H1 (cell line): ENCODE measurements around the gene PCBP4. TPM values are rescaled to one million over a fixed set of nuclear protein-coding genes. Genes with fewer than 3 reads are reported as not detected.

Experiments
- CTCF ChIA-PET: fragments of 300-600 bp; sonication (Branson Sonifier 250); formaldehyde crosslinking; loops from one replicate; lab custom pipeline; 2021; ENCODE audit not compliant: partially characterized antibody; lab: Charles Lee
- POLR2A ChIA-PET: fragments of 300-600 bp; sonication (Branson Sonifier 250); formaldehyde crosslinking; loops from one replicate; lab custom pipeline; 2021; ENCODE audit warnings: inconsistent platforms; ENCODE audit not compliant: partially characterized antibody; lab: Charles Lee
- DNase-seq, 2 experiments: peaks; one replicate each; pipeline versions ENCODE4 v3.0.0 to v3.0.0-alpha.2; 2010 to 2022; ENCODE audit warnings: low spot score in 2 of 2, low read depth in 1 of 2, mixed read lengths in 1 of 2
- FAIRE-seq: peaks from 2 replicates; lab custom pipeline; 2011; peaks lifted over from hg19 to GRCh38; lab: Jason Lieb, UNC
- H2AFZ ChIP-seq: 2 replicates; pipeline ENCODE4 v1.8.1; 2012; ENCODE audit warnings: low read length, inconsistent platforms
- H2AK5ac ChIP-seq: 2 replicates; pipeline ENCODE4 v1.6.1; 2013; ENCODE audit warnings: low read depth, low read length
- H2BK120ac ChIP-seq: replicated peaks from 2 replicates; pipeline ENCODE3; 2013; ENCODE audit warnings: low read depth, low read length, inconsistent platforms
- H2BK12ac ChIP-seq: 2 replicates; pipeline ENCODE4 v1.6.1; 2013; ENCODE audit warnings: low read depth, low read length
- H2BK15ac ChIP-seq: 2 replicates; pipeline ENCODE4 v1.6.1; 2013; ENCODE audit warnings: low read length
- H2BK20ac ChIP-seq: 2 replicates; pipeline ENCODE4 v1.6.1; 2013; ENCODE audit warnings: low read length
- H2BK5ac ChIP-seq: 2 replicates; pipeline ENCODE4 v1.6.1; 2013; ENCODE audit warnings: low read depth, low read length
- H3K14ac ChIP-seq: 2 replicates; pipeline ENCODE4 v1.6.1; 2013; ENCODE audit warnings: inconsistent platforms; ENCODE audit not compliant: insufficient read length
- H3K18ac ChIP-seq: 2 replicates; pipeline ENCODE4 v1.6.1; 2013; ENCODE audit warnings: low read length; ENCODE audit errors: extremely low read depth
- H3K23ac ChIP-seq: 2 replicates; pipeline ENCODE4 v1.6.1; 2013; ENCODE audit warnings: inconsistent platforms; ENCODE audit not compliant: insufficient read length
- H3K23me2 ChIP-seq: 2 replicates; pipeline ENCODE4 v1.6.1; 2013; ENCODE audit warnings: low read depth, low read length
- H3K27ac ChIP-seq: 2 replicates; pipeline ENCODE4 v1.6.1; 2011; ENCODE audit warnings: low read depth, low read length, inconsistent platforms
- H3K27me3 ChIP-seq, 4 experiments: replicated peaks in 1 of 4; 1 replicate in 1 of 4; 2 replicates in 3 of 4; pipeline versions ENCODE4 v1.6.1 to v1.8.1; 2011 to 2013; ENCODE audit warnings: low read length in 3 of 4, mild to moderate bottlenecking in 3 of 4, inconsistent platforms in 2 of 4, mixed read lengths in 2 of 4, moderate library complexity in 1 of 4; ENCODE audit not compliant: control insufficient read depth in 3 of 4, insufficient read depth in 3 of 4; ENCODE audit errors: extremely low read depth in 1 of 4
- H3K36me3 ChIP-seq, 4 experiments: 2 replicates each; pipeline versions ENCODE4 v1.6.1 to v1.8.1; 2011 to 2013; ENCODE audit warnings: mild to moderate bottlenecking in 4 of 4, low read length in 3 of 4, moderate library complexity in 2 of 4, control low read depth in 1 of 4, inconsistent platforms in 1 of 4; ENCODE audit not compliant: insufficient read depth in 4 of 4, control insufficient read depth in 2 of 4
- H3K4ac ChIP-seq: replicated peaks from 2 replicates; pipeline ENCODE3; 2013; ENCODE audit warnings: low read length, low read depth, mixed read lengths, inconsistent platforms; ENCODE audit not compliant: insufficient read length
- H3K4me1 ChIP-seq, 4 experiments: replicated peaks in 1 of 4; 1 replicate in 1 of 4; 2 replicates in 3 of 4; pipeline versions ENCODE4 v1.6.1 to v1.8.1; 2011 to 2013; ENCODE audit warnings: low read length in 3 of 4, inconsistent platforms in 2 of 4, mixed read lengths in 1 of 4; ENCODE audit not compliant: insufficient read depth in 4 of 4, control insufficient read depth in 3 of 4
- H3K4me2 ChIP-seq, 2 experiments: 2 replicates each; pipeline versions ENCODE4 v1.6.1 to v1.8.1; 2011 to 2013; ENCODE audit warnings: low read depth in 2 of 2, low read length in 2 of 2, control low read depth in 1 of 2, inconsistent platforms in 1 of 2, mild to moderate bottlenecking in 1 of 2; ENCODE audit not compliant: insufficient read depth in 1 of 2
- H3K4me3 ChIP-seq, 4 experiments: fragments of 200-600, 300-600 bp in 1 of 4; sonication (generic), shearing (Covaris generic), sonication (Bioruptor Twin) in 1 of 4; 2 replicates each; pipeline versions ENCODE4 v1.5.1 to v1.8.1; 2011 to 2016; ENCODE audit warnings: low read length in 4 of 4, low read depth in 3 of 4, control low read depth in 2 of 4, inconsistent platforms in 2 of 4, mild to moderate bottlenecking in 2 of 4, mixed read lengths in 1 of 4, moderate library complexity in 1 of 4; ENCODE audit not compliant: insufficient read depth in 2 of 4; ENCODE audit errors: extremely low read depth in 1 of 4
- H3K56ac ChIP-seq: replicated peaks from 2 replicates; pipeline ENCODE3; 2013; ENCODE audit warnings: low read depth, mild to moderate bottlenecking, mixed read lengths, low read length, inconsistent platforms; ENCODE audit not compliant: insufficient read length
- H3K79me1 ChIP-seq: 2 replicates; pipeline ENCODE4 v1.6.1; 2013; ENCODE audit warnings: low read depth, low read length, control low read depth
- H3K79me2 ChIP-seq, 2 experiments: 2 replicates each; pipeline versions ENCODE4 v1.6.1 to v1.8.1; 2012 to 2013; ENCODE audit warnings: low read length in 2 of 2, mild to moderate bottlenecking in 2 of 2, inconsistent platforms in 1 of 2; ENCODE audit not compliant: insufficient read depth in 2 of 2, control insufficient read depth in 1 of 2
- H3K9ac ChIP-seq, 4 experiments: replicated peaks in 1 of 4; 1 replicate in 1 of 4; 2 replicates in 3 of 4; pipeline versions ENCODE4 v1.6.1 to v1.8.1; 2011 to 2013; ENCODE audit warnings: low read depth in 3 of 4, low read length in 3 of 4, control low read depth in 2 of 4, mild to moderate bottlenecking in 2 of 4, moderate library complexity in 2 of 4, inconsistent platforms in 1 of 4; ENCODE audit errors: extremely low read depth in 1 of 4
- H3K9me3 ChIP-seq, 2 experiments: 2 replicates each; pipeline versions ENCODE4 v1.6.1 to v1.8.1; 2012 to 2013; ENCODE audit warnings: mild to moderate bottlenecking in 2 of 2, moderate library complexity in 2 of 2, control low read depth in 1 of 2, inconsistent platforms in 1 of 2, low read depth in 1 of 2, low read length in 1 of 2, mixed read lengths in 1 of 2; ENCODE audit not compliant: insufficient read depth in 2 of 2
- H4K20me1 ChIP-seq, 2 experiments: replicated peaks in 1 of 2; 2 replicates each; pipeline versions ENCODE3 to v1.8.1; 2011 to 2013; ENCODE audit warnings: inconsistent platforms in 2 of 2, low read length in 2 of 2, mild to moderate bottlenecking in 1 of 2; ENCODE audit not compliant: insufficient read depth in 2 of 2, control insufficient read depth in 1 of 2
- H4K5ac ChIP-seq: 2 replicates; pipeline ENCODE4 v1.6.1; 2013; ENCODE audit warnings: low read length, low read depth, mixed read lengths, inconsistent platforms; ENCODE audit not compliant: insufficient read length
- H4K8ac ChIP-seq: 2 replicates; pipeline ENCODE4 v1.8.0; 2013; ENCODE audit warnings: mild to moderate bottlenecking, moderate library complexity, low read length, inconsistent platforms; ENCODE audit not compliant: insufficient read depth; ENCODE audit errors: extremely low read depth
- H4K91ac ChIP-seq: replicated peaks from 2 replicates; pipeline ENCODE3; 2013; ENCODE audit warnings: low read length, mixed read lengths, inconsistent platforms; ENCODE audit not compliant: insufficient read length
- ASH2L ChIP-seq: fragments of 200-600, 300-600 bp; sonication (generic); IDR thresholded peaks from one replicate; pipeline ENCODE4 v1.7.1; 2017; ENCODE audit warnings: low read length
- ATF2 ChIP-seq: IDR thresholded peaks from 2 replicates; pipeline ENCODE4 v1.6.1; 2012; ENCODE audit warnings: low read length, inconsistent platforms
- BCL11A ChIP-seq, 2 experiments: IDR thresholded peaks; one replicate each; pipeline ENCODE4 v1.6.1; 2011; ENCODE audit warnings: low read depth in 2 of 2, low read length in 2 of 2, mild to moderate bottlenecking in 2 of 2
- CTBP2 ChIP-seq: IDR thresholded peaks from 2 replicates; pipeline ENCODE4 v1.7.0; 2011; ENCODE audit warnings: borderline replicate concordance, mild to moderate bottlenecking, moderate library complexity, mixed read lengths, low read length; ENCODE audit not compliant: insufficient read depth, insufficient read length
- EGR1 ChIP-seq: IDR thresholded peaks from 2 replicates; pipeline ENCODE4 v1.6.1; 2011; ENCODE audit warnings: low read depth, low read length, borderline replicate concordance
- GABPA ChIP-seq: IDR thresholded peaks from 2 replicates; pipeline ENCODE4 v1.6.1; 2011; ENCODE audit warnings: mild to moderate bottlenecking, low read length, moderate library complexity, borderline replicate concordance; ENCODE audit not compliant: insufficient read depth
- KDM4A ChIP-seq: IDR thresholded peaks from one replicate; pipeline ENCODE4 v1.7.1; 2012; ENCODE audit warnings: low read depth, mild to moderate bottlenecking, moderate library complexity, low read length, inconsistent platforms; ENCODE audit not compliant: severe bottlenecking
- SIRT6 ChIP-seq: IDR thresholded peaks from one replicate; pipeline ENCODE4 v1.7.1; 2012; ENCODE audit warnings: low read length, inconsistent platforms
- TAF1 ChIP-seq: IDR thresholded peaks from 2 replicates; pipeline ENCODE4 v1.6.1; 2011; ENCODE audit warnings: mild to moderate bottlenecking, low read depth, low read length
- TAF7 ChIP-seq: optimal IDR thresholded peaks from 2 replicates; pipeline ENCODE3; 2011; ENCODE audit warnings: low read depth, mild to moderate bottlenecking, inconsistent platforms, low read length, moderate library complexity, borderline replicate concordance
- TEAD4 ChIP-seq: IDR thresholded peaks from 2 replicates; pipeline ENCODE4 v1.6.1; 2012; ENCODE audit warnings: low read depth, low read length, inconsistent platforms, mixed read lengths
- WGBS, 2 experiments: shearing (Covaris generic) in 1 of 2; methylation state at CpG; one replicate each; pipeline versions ENCODE4 v1.1.6 to v1.1.7; 2013 to 2015; ENCODE audit warnings: low lambda C conversion rate in 2 of 2, mixed read lengths in 2 of 2, inconsistent platforms in 1 of 2, low coverage in 1 of 2, missing lambda C conversion rate in 1 of 2; ENCODE audit not compliant: insufficient replicate concordance in 2 of 2, insufficient coverage in 1 of 2, insufficient read length in 1 of 2; ENCODE audit errors: extremely low coverage in 1 of 2, missing lambda C conversion rate in 1 of 2; 5-methylcytosine and 5-hydroxymethylcytosine counted together
- polyA plus RNA-seq, 7 experiments: library from polyadenylated mRNA; depleted of rRNA in 3 of 7; stranded (reverse) in 5 of 7; unstranded in 2 of 7; fragments of >200 nt in 5 of 7; fragments of 200-250 nt in 2 of 7; gene quantifications; 1 replicate in 5 of 7; 2 replicates in 1 of 7; 4 replicates in 1 of 7; pipeline versions ENCODE4 v1.2.1 to v1.2.3, GENCODE V29; 2011 to 2013; ENCODE audit warnings: missing spikeins in 2 of 7, mixed read lengths in 2 of 7
- total RNA-seq: library from RNA; stranded (reverse); fragmentation: NEBNext Ultra II Directional; extraction: Animal tissue kit (Norgen Biotek cat#: 25700); gene quantifications from 2 replicates; pipeline ENCODE4 v1.2.1, GENCODE V29; 2021

PCBP4 gene
- total and polyA plus RNA-seq, 2 of the 8 experiments (the other 6 are each of a cell fraction or from before 2014, with no cell fraction given) = 16.4 to 34.1 TPM

GRCh38 chr3:52005571-52005986 lies 38.3 kb upstream of the PCBP4 start:
- Histone ChIP-seq H2BK12ac (peak overlapping the region; percentile 94; the same call in 1 of the 2 replicates), H4K8ac (no peak overlapping the region), H3K18ac (peak overlapping the region; percentile 98), H3K23me2 (peaks cover 5% of the 10 kb centered on the region; the same call in 1 of the 2 replicates), H3K27me3 (no peaks in the 10 kb centered on the region; a peak in 2 of 7 replicates), H3K14ac (no peak overlapping the region), H3K56ac (peak overlapping the region; percentile 22), H3K4ac (peak overlapping the region; percentile 91), H2BK20ac (peak overlapping the region; percentile 93; the same call in 1 of the 2 replicates), H3K9ac (no peak overlapping the region), H2AK5ac (no peak overlapping the region), H2BK120ac (no peak overlapping the region), H3K36me3 (no peaks in the 10 kb centered on the region), H3K4me1 (peaks cover 8 to 48% (median 34%) of the 10 kb centered on the region in 4 experiments), H4K91ac (peak overlapping the region; percentile 89), H3K79me1 (no peaks in the 10 kb centered on the region), H3K4me3 (peak overlapping the region in 3 of 4 experiments; percentile 17 to 39 (median 17); a peak in 5 of 8 replicates), H2AFZ (peak overlapping the region; percentile 15; the same call in 1 of the 2 replicates), H2BK5ac (peak overlapping the region; percentile 85), H3K9me3 (no peaks in the 10 kb centered on the region), H3K27ac (no peak overlapping the region), H3K79me2 (no peaks in the 10 kb centered on the region), H3K4me2 (peak overlapping the region; percentile 67 to 73), H4K5ac (peak overlapping the region; percentile 8), H2BK15ac (peak overlapping the region; percentile 92; the same call in 1 of the 2 replicates), H4K20me1 (no peaks in the 10 kb centered on the region), H3K23ac (no peak overlapping the region)
- TF ChIP-seq EGR1 (peak; percentile 98), TEAD4 (peak; percentile 32; the same call in 1 of the 2 replicates), GABPA (0 out of 2 replicates have a peak, but pooled peaks have one; percentile 35), TAF1 (0 out of 2 replicates have a peak, but pooled peaks have one; percentile 21), BCL11A (IDR thresholded peaks at IDR 0.05; ENCODE audit: low read depth in 2 of 2, low read length in 2 of 2) (no peak), ATF2 (no peak), SIRT6 (no peak), CTBP2 (peak; percentile 69), KDM4A (peak; percentile 38), TAF7 (no peak), ASH2L (peak; percentile 74)
- POLR2A ChIA-PET = interaction anchor here (0.8 to 7.2 kb wide), 8 partner anchors 10 to 114 kb away, joined by 3 to 95 read pairs (median 4); partner anchors contain the start of genes ACY1, DUSP7 and RPL29
- FAIRE-seq = no peak
- peak in 1 of 2 experiments; percentile 75 for DNase-seq
- CTCF ChIA-PET = interaction anchor here (0.6 to 24.7 kb wide), 17 partner anchors 12 to 1474 kb away, joined by 3 to 984 read pairs (median 4); partner anchors contain the start of gene DUSP7
- 22% methylated on average over 14 of the region's 15 CpGs; no CpG with 5 or more reads in 1 of the 2 experiments for WGBS, 2 experiments
